ENCODE measurements around the gene MEOX1.
A peak's percentile ranks its signal among the peaks of the same experiment; 100 is the strongest.

Gene MEOX1

GRCh38 chr17:43660816-43661493, 767 bp downstream of the MEOX1 start:
- Histone ChIP-seq H3K9ac (no peak overlapping the region), H3K27me3 (ENCODE audit: insufficient read depth, low read depth) (peaks cover 54% of the 10 kb centered on the region; the same call in 1 of the 2 replicates), H3K79me2 (ENCODE audit: insufficient read depth, low read depth) (no peaks in the 10 kb centered on the region), H2AFZ (ENCODE audit: low read depth) (no peak overlapping the region), H3K4me1 (ENCODE audit: low read depth, poor library complexity, severe bottlenecking) (peaks cover 28% of the 10 kb centered on the region), H4K20me1 (ENCODE audit: insufficient read depth) (no peaks in the 10 kb centered on the region), H3K27ac (no peak overlapping the region), H3K4me3 (IDR thresholded peaks at IDR 0.05; ENCODE audit: insufficient read depth, low read depth, low read length) (no peak overlapping the region), H3K4me2 (no peak overlapping the region), H3K36me3 (ENCODE audit: insufficient read depth) (no peaks in the 10 kb centered on the region)
- no peak for TF ChIP-seq CTCF (conservative IDR thresholded peaks at IDR 0.05; ENCODE audit: low read depth, low read length)

GRCh38 chr17:43659823-43660617, 1.7 kb downstream of the MEOX1 start:
- no peaks in the 10 kb centered on the region for H3K36me3 ChIP-seq (ENCODE audit: insufficient read depth)
- peaks cover 52% of the 10 kb centered on the region; the same call in 1 of the 2 replicates for H3K27me3 ChIP-seq (ENCODE audit: insufficient read depth, low read depth)
- H2AFZ ChIP-seq (ENCODE audit: low read depth) = no peak overlapping the region
- H3K4me1 ChIP-seq (ENCODE audit: low read depth, poor library complexity, severe bottlenecking) = peaks cover 38% of the 10 kb centered on the region
- no peak overlapping the region for H3K4me3 ChIP-seq (IDR thresholded peaks at IDR 0.05; ENCODE audit: insufficient read depth, low read depth, low read length)
- H3K27ac ChIP-seq = no peak overlapping the region
- no peak overlapping the region for H3K9ac ChIP-seq
- no peaks in the 10 kb centered on the region for H4K20me1 ChIP-seq (ENCODE audit: insufficient read depth)
- no peak overlapping the region for H3K4me2 ChIP-seq
- H3K79me2 ChIP-seq (ENCODE audit: insufficient read depth, low read depth) = no peaks in the 10 kb centered on the region
- TF ChIP-seq CTCF (conservative IDR thresholded peaks at IDR 0.05; ENCODE audit: low read depth, low read length) = no peak

GRCh38 chr17:43658900-43659299, 2.8 kb downstream of the MEOX1 start:
- no peak overlapping the region for H3K9ac ChIP-seq
- no peak for TF ChIP-seq CTCF (conservative IDR thresholded peaks at IDR 0.05; ENCODE audit: low read depth, low read length)
- peaks cover 40% of the 10 kb centered on the region for H3K4me1 ChIP-seq (ENCODE audit: low read depth, poor library complexity, severe bottlenecking)
- H3K36me3 ChIP-seq (ENCODE audit: insufficient read depth) = no peaks in the 10 kb centered on the region
- no peaks in the 10 kb centered on the region for H3K79me2 ChIP-seq (ENCODE audit: insufficient read depth, low read depth)
- H3K27me3 ChIP-seq (ENCODE audit: insufficient read depth, low read depth) = peaks cover 47% of the 10 kb centered on the region; the same call in 1 of the 2 replicates
- no peak overlapping the region for H3K27ac ChIP-seq
- no peak overlapping the region for H3K4me3 ChIP-seq (IDR thresholded peaks at IDR 0.05; ENCODE audit: insufficient read depth, low read depth, low read length)
- no peak overlapping the region for H2AFZ ChIP-seq (ENCODE audit: low read depth)
- H4K20me1 ChIP-seq (ENCODE audit: insufficient read depth) = no peaks in the 10 kb centered on the region
- no peak overlapping the region for H3K4me2 ChIP-seq

DNA sequence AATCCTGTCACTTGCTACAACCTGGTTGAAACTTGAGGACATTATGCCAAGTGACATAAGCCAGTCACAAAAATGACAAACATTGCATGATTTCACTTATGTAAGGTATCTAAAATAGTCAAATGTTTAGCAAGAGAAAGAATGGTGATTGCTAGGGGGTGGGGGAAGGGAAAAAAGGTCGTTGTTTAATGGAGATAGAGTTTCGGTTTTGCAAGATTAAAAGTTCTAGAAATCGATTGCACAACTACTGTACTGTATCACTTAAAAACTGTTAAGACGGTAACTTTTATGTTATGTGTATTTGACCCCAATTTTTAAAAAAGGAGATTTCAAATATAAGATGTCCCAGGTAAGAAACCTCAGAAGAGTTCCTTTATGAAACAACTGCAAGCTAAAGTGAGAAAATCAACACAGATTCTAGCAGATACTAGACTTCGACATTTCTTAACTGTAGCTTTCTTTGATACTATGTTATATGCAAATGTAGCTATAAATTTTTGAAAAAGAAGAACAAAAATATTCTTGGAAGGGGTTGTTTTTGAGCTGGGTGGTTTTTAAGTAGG, 5.9 kb downstream of the MEOX1 start:
- no peak overlapping the region for H3K9ac ChIP-seq
- H3K27ac ChIP-seq = no peak overlapping the region
- TF ChIP-seq CTCF (conservative IDR thresholded peaks at IDR 0.05; ENCODE audit: low read depth, low read length) = no peak
- H3K79me2 ChIP-seq (ENCODE audit: insufficient read depth, low read depth) = no peaks in the 10 kb centered on the region
- no peaks in the 10 kb centered on the region for H4K20me1 ChIP-seq (ENCODE audit: insufficient read depth)
- no peaks in the 10 kb centered on the region for H3K36me3 ChIP-seq (ENCODE audit: insufficient read depth)
- H3K4me3 ChIP-seq (IDR thresholded peaks at IDR 0.05; ENCODE audit: insufficient read depth, low read depth, low read length) = no peak overlapping the region
- peaks cover 22% of the 10 kb centered on the region for H3K4me1 ChIP-seq (ENCODE audit: low read depth, poor library complexity, severe bottlenecking)
- peaks cover 34% of the 10 kb centered on the region; the same call in 1 of the 2 replicates for H3K27me3 ChIP-seq (ENCODE audit: insufficient read depth, low read depth)
- H2AFZ ChIP-seq (ENCODE audit: low read depth) = peak overlapping the region; percentile 11; the same call in 1 of the 2 replicates
- H3K4me2 ChIP-seq = peak overlapping the region; percentile 47
